Astrocyte of the spinal cord (primary cell): ENCODE results near the gene PAPSS2.

ENCODE experiments used
- DNase-seq: peaks from one replicate; pipeline ENCODE4 v3.0.0; 2011; ENCODE audit warnings: low read depth, low spot score
- H3K4me3 ChIP-seq: 2 replicates; pipeline ENCODE4 v1.5.1; 2011; ENCODE audit warnings: low read depth, mild to moderate bottlenecking, low read length, moderate library complexity
- CTCF ChIP-seq: IDR thresholded peaks from 2 replicates; pipeline ENCODE4 v1.5.1; 2012; ENCODE audit warnings: low read depth, mild to moderate bottlenecking, low read length, inconsistent platforms
- in situ Hi-C: cut with HindIII; loops from 2 replicates; pipeline ENCODE4 v1.10.0; 2017; ENCODE audit warnings: low sequenced_read_pairs

Gene PAPSS2

GRCh38 chr10:87691506-87692070 lies 31.9 kb downstream of the PAPSS2 start:
- no peak overlapping the region for H3K4me3 ChIP-seq
- DNase-seq: no peak
- in situ Hi-C loops: no loop called here
- no peak for TF ChIP-seq CTCF

GRCh38 chr10:87692956-87693484 lies 33.3 kb downstream of the PAPSS2 start:
- no peak overlapping the region for H3K4me3 ChIP-seq
- DNase-seq: no peak
- no peak for TF ChIP-seq CTCF
- in situ Hi-C loops: no loop called here

GRCh38 chr10:87694011-87694794 lies 34.5 kb downstream of the PAPSS2 start:
- H3K4me3 ChIP-seq: no peak overlapping the region
- TF ChIP-seq CTCF: no peak
- DNase-seq: no peak
- in situ Hi-C loops: no loop called here

GRCh38 chr10:87695074-87695473 lies 35.4 kb downstream of the PAPSS2 start:
- no peak for TF ChIP-seq CTCF
- DNase-seq: no peak
- in situ Hi-C loops: no loop called here
- no peak overlapping the region for H3K4me3 ChIP-seq

GRCh38 chr10:87696922-87697745 lies 37.5 kb downstream of the PAPSS2 start:
- H3K4me3 ChIP-seq: no peak overlapping the region
- in situ Hi-C loops: no loop called here
- no peak for DNase-seq
- no peak for TF ChIP-seq CTCF

GRCh38 chr10:87700031-87700796 lies 40.5 kb downstream of the PAPSS2 start:
- no peak overlapping the region for H3K4me3 ChIP-seq
- in situ Hi-C loops: no loop called here
- DNase-seq: peak; percentile 35
- no peak for TF ChIP-seq CTCF
